Measurements from ENCODE around the gene SPATS2L.
A peak's percentile ranks its signal among the peaks of the same experiment; 100 is the strongest.

The SPATS2L gene

DNA sequence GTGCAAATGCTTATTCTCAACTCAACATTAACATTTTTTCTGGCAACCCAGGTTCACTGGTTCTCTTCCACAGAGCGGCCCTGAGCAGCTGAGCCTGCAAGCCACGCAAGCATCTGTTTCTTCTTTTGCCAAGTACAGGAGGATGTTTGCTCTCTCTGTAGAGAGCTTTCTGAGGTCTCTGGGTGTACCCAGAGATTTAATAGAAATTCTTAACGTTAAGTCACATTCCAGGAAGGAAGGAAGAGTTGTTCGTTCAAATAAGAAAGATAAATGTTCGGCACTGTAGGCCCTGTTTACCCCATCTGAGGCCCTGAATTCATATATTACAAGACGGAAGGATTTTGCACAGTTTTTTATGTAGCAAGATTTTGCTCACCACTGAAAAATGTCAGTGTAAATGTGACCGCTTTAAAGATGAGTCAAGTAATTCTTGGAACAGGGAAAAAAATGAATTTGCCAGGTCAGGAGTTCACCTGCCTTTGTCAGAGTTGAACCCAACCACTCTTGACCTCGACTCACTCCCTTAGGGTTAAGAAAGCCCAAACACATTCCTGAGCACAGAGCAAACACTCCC is 173.3 kb downstream of the SPATS2L start:
- H3K4me3 ChIP-seq (ENCODE audit: low read length), result no peak overlapping the region
- peaks cover 32% of the 10 kb centered on the region for H3K36me3 ChIP-seq (ENCODE audit: control insufficient read depth, insufficient read depth, low read length, severe bottlenecking)
- H3K27me3 ChIP-seq (replicated peaks; ENCODE audit: control insufficient read depth, insufficient read depth, low read length), result no peaks in the 10 kb centered on the region
- DNase-seq (ENCODE audit: low read depth), result peak; percentile 74
- H3K9me3 ChIP-seq (ENCODE audit: control insufficient read depth, low read length), result no peaks in the 10 kb centered on the region
- peaks cover 40% of the 10 kb centered on the region for H3K4me1 ChIP-seq (ENCODE audit: control insufficient read depth, insufficient read depth, low read length)
- peak overlapping the region; percentile 55 for H3K9ac ChIP-seq (ENCODE audit: low read length)

DNA sequence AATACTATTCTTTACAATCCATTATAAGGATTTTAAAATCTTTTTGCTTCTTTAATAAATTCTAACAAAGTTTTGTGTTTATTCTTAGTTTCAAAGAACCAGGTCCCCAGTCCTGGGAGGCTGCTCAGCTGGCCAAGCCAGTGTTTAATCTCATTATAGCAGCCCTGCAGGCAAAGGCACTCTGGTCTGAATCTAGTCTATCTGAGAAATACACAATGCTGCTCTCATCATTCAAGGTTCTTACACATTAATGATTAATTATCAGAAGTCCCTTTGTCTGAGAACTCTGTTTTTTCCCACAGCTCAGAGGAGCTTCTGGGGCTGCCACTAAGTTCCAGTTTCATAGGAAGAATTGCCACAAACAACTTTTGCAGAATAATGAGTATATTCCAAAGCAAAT is 175.7 kb downstream of the SPATS2L start:
- Histone ChIP-seq H3K4me1 (ENCODE audit: control insufficient read depth, insufficient read depth, low read length) (peaks cover 45% of the 10 kb centered on the region), H3K9ac (ENCODE audit: low read length) (no peak overlapping the region), H3K4me3 (ENCODE audit: low read length) (no peak overlapping the region), H3K27me3 (replicated peaks; ENCODE audit: control insufficient read depth, insufficient read depth, low read length) (no peaks in the 10 kb centered on the region), H3K9me3 (ENCODE audit: control insufficient read depth, low read length) (no peaks in the 10 kb centered on the region), H3K36me3 (ENCODE audit: control insufficient read depth, insufficient read depth, low read length, severe bottlenecking) (peaks cover 12% of the 10 kb centered on the region)
- DNase-seq (ENCODE audit: low read depth), result no peak

DNA sequence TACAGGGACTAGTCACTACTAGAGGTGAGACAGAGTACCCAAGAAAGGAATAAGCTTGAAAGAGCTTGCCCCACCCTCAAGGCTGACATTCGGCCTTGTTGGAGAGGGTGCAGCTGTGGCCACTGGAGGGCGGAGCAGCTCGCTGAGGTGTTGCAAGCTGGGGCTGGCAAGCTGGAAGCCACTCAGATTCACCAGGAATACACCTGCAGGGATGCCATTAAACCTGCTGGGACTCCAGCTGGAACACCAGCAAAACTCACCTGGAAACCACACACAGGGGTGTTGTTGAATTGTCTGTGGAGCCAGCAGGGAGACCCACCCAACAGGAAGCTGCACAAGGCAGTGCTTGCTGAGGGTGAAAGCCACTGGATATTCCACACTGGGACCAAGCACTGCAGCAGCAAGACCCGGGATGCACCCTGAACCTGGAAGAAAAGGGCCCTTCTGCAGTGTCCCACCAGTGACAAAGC is 177.3 kb downstream of the SPATS2L start:
- Histone ChIP-seq H3K27me3 (replicated peaks; ENCODE audit: control insufficient read depth, insufficient read depth, low read length) (no peaks in the 10 kb centered on the region), H3K9me3 (ENCODE audit: control insufficient read depth, low read length) (no peaks in the 10 kb centered on the region), H3K4me3 (ENCODE audit: low read length) (no peak overlapping the region), H3K4me1 (ENCODE audit: control insufficient read depth, insufficient read depth, low read length) (peaks cover 35% of the 10 kb centered on the region), H3K9ac (ENCODE audit: low read length) (no peak overlapping the region), H3K36me3 (ENCODE audit: control insufficient read depth, insufficient read depth, low read length, severe bottlenecking) (no peaks in the 10 kb centered on the region)
- peak; percentile 27 for DNase-seq (ENCODE audit: low read depth)

DNA sequence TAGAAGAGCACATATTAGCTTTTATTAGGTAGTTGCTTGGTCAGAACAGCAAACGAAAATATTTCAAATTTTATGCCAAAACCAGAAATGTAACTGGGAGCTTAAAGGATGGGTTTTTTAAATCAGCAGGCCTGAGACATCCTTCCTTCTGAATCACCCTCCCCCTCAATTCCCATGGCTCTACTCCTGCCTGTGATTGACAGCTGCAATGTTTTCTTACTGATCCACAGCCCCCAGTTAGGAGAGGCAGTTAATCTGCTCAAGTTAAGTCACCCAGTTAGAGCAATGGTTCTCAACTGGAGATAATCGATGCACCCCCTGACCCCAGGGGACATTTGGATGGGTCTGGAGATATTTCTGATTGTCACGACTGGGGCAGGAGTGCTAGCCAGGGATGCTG is 178.4 kb downstream of the SPATS2L start:
- no peak for DNase-seq (ENCODE audit: low read depth)
- no peak overlapping the region for H3K4me3 ChIP-seq (ENCODE audit: low read length)
- H3K9me3 ChIP-seq (ENCODE audit: control insufficient read depth, low read length), result no peaks in the 10 kb centered on the region
- no peak overlapping the region for H3K9ac ChIP-seq (ENCODE audit: low read length)
- peaks cover 6% of the 10 kb centered on the region for H3K36me3 ChIP-seq (ENCODE audit: control insufficient read depth, insufficient read depth, low read length, severe bottlenecking)
- no peaks in the 10 kb centered on the region for H3K27me3 ChIP-seq (replicated peaks; ENCODE audit: control insufficient read depth, insufficient read depth, low read length)
- H3K4me1 ChIP-seq (ENCODE audit: control insufficient read depth, insufficient read depth, low read length), result peaks cover 25% of the 10 kb centered on the region

DNA sequence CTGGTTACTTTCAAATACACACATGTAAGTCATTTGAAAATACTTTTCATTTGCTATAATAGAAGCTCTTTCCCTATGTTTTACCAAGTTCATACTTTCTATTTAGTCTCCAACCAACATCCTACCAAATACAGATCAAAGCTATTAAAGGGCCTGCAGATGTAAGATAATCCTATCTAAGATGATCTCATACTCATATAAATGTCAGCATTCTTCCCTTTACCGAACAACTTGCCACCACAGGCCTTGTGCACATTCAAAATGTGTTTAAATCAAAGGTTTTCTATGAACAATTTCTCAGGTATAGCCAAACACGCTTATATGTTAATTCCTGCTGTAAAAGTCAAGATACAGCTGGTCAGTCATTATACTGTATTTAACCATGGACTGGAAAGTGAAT is 180.0 kb downstream of the SPATS2L start:
- Histone ChIP-seq H3K9ac (ENCODE audit: low read length) (no peak overlapping the region), H3K4me3 (ENCODE audit: low read length) (no peak overlapping the region), H3K9me3 (ENCODE audit: control insufficient read depth, low read length) (no peaks in the 10 kb centered on the region), H3K4me1 (ENCODE audit: control insufficient read depth, insufficient read depth, low read length) (peaks cover 15% of the 10 kb centered on the region), H3K27me3 (replicated peaks; ENCODE audit: control insufficient read depth, insufficient read depth, low read length) (no peaks in the 10 kb centered on the region), H3K36me3 (ENCODE audit: control insufficient read depth, insufficient read depth, low read length, severe bottlenecking) (peaks cover 20% of the 10 kb centered on the region)
- DNase-seq (ENCODE audit: low read depth), result peak; percentile 34

DNA sequence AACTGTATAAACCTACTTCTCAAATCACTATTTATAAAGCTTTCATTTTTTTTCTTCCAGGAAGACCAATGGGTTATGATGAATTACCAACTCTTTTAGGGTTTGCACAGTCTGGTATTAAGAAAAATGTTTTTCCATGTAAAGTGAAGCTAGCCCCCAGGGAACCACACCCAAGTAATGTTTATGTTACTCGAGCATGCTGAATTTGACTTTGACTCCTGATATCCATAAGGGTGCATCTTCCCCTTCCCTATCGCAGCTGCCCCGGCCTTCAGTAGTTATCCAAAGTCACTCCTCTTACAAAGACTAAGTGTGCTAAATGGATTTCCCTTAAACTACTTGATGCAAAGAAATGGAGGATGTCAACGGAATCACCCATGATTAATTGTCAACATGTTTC is 181.7 kb downstream of the SPATS2L start:
- Histone ChIP-seq H3K9me3 (ENCODE audit: control insufficient read depth, low read length) (no peaks in the 10 kb centered on the region), H3K36me3 (ENCODE audit: control insufficient read depth, insufficient read depth, low read length, severe bottlenecking) (peaks cover 37% of the 10 kb centered on the region), H3K4me1 (ENCODE audit: control insufficient read depth, insufficient read depth, low read length) (peaks cover 14% of the 10 kb centered on the region), H3K4me3 (ENCODE audit: low read length) (no peak overlapping the region), H3K9ac (ENCODE audit: low read length) (no peak overlapping the region), H3K27me3 (replicated peaks; ENCODE audit: control insufficient read depth, insufficient read depth, low read length) (no peaks in the 10 kb centered on the region)
- DNase-seq (ENCODE audit: low read depth), result no peak

DNA sequence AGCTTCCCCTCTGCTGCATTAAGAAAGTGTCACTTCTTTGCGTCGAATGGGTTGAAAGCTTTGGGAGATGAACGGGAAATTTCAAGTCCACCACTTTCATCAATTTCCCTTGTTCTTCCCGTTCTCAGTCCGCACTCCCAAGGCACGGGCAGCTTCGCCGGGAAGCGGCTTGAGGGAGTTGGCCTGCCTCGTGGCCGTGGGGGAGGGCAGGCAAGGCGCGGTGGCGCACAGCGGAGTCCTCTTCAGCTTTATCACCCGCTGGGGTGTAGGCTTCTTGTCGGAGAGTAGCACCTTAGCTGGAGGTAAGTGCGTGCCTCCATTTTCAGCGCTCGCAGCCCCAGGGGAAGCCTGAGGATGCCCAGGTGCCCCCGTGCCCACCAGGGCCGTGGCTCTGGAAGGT is 183.5 kb downstream of the SPATS2L start:
- H3K4me3 ChIP-seq (ENCODE audit: low read length), result no peak overlapping the region
- H3K4me1 ChIP-seq (ENCODE audit: control insufficient read depth, insufficient read depth, low read length), result peaks cover 5% of the 10 kb centered on the region
- no peaks in the 10 kb centered on the region for H3K27me3 ChIP-seq (replicated peaks; ENCODE audit: control insufficient read depth, insufficient read depth, low read length)
- peaks cover 54% of the 10 kb centered on the region for H3K36me3 ChIP-seq (ENCODE audit: control insufficient read depth, insufficient read depth, low read length, severe bottlenecking)
- H3K9me3 ChIP-seq (ENCODE audit: control insufficient read depth, low read length), result no peaks in the 10 kb centered on the region
- no peak for DNase-seq (ENCODE audit: low read depth)
- H3K9ac ChIP-seq (ENCODE audit: low read length), result no peak overlapping the region

DNA sequence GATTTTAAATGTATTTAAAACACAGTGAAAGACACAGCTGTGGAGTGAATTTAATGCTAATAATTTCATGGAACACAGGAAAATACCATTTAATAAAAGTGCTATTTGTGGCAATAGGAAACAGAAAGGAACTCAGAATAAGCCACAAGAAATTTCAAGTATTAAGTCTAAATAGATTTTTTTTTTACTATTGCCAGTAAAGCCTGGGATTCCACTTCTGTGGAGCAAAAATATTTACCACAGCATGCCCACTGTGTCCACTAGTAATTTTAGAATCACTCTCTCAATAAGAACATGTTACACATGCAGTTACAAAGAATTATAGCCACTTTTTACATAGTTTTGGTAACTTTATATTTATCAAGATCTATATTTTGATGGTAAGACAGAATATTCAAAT is 186.2 kb downstream of the SPATS2L start:
- Histone ChIP-seq H3K36me3 (ENCODE audit: control insufficient read depth, insufficient read depth, low read length, severe bottlenecking) (peaks cover 63% of the 10 kb centered on the region), H3K4me1 (ENCODE audit: control insufficient read depth, insufficient read depth, low read length) (no peaks in the 10 kb centered on the region), H3K9me3 (ENCODE audit: control insufficient read depth, low read length) (no peaks in the 10 kb centered on the region), H3K9ac (ENCODE audit: low read length) (no peak overlapping the region), H3K27me3 (replicated peaks; ENCODE audit: control insufficient read depth, insufficient read depth, low read length) (no peaks in the 10 kb centered on the region), H3K4me3 (ENCODE audit: low read length) (no peak overlapping the region)
- DNase-seq (ENCODE audit: low read depth), result no peak

DNA sequence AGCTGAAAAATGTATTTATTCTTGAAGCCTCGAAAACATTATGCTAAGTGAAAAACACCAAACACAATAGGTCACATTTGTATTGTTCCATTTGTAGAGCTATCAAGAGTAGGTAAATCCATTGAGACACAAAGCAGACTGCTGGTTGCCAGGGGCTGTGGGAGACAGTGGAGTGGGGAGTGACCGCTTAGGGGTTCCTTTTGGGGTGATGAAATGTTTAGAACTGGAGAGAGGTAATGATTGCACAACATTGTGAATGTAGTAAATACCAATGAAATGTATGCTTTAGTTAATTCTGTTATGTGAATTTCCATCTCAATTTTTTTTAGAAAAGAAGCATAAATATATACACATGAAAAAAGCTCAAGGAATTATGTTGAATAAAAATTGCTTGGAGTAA is 187.6 kb downstream of the SPATS2L start:
- Histone ChIP-seq H3K9me3 (ENCODE audit: control insufficient read depth, low read length) (no peaks in the 10 kb centered on the region), H3K36me3 (ENCODE audit: control insufficient read depth, insufficient read depth, low read length, severe bottlenecking) (peaks cover 71% of the 10 kb centered on the region), H3K4me3 (ENCODE audit: low read length) (no peak overlapping the region), H3K4me1 (ENCODE audit: control insufficient read depth, insufficient read depth, low read length) (no peaks in the 10 kb centered on the region), H3K27me3 (replicated peaks; ENCODE audit: control insufficient read depth, insufficient read depth, low read length) (no peaks in the 10 kb centered on the region), H3K9ac (ENCODE audit: low read length) (no peak overlapping the region)
- DNase-seq (ENCODE audit: low read depth), result peak; percentile 52

DNA sequence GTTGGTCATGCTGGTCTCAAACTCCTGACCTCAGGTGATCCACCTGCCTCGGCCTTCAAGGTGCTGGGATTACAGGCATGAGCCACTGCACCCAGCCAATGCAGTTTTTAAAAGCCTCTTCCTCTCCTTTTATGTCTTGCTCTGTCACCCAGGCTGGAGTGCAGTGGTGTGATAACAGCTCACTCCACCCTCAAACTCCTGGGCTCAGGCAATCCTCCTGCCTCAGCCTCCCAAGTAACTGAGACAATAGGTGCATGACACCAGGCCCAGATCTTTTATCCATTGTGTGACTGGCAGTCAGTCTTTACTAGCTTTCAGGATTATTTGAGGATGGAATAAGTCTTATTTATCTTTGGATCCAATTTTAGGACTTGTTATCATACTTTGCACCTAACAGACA is 190.2 kb downstream of the SPATS2L start:
- DNase-seq (ENCODE audit: low read depth), result no peak
- Histone ChIP-seq H3K9ac (ENCODE audit: low read length) (no peak overlapping the region), H3K4me1 (ENCODE audit: control insufficient read depth, insufficient read depth, low read length) (no peaks in the 10 kb centered on the region), H3K27me3 (replicated peaks; ENCODE audit: control insufficient read depth, insufficient read depth, low read length) (no peaks in the 10 kb centered on the region), H3K9me3 (ENCODE audit: control insufficient read depth, low read length) (no peaks in the 10 kb centered on the region), H3K4me3 (ENCODE audit: low read length) (no peak overlapping the region), H3K36me3 (ENCODE audit: control insufficient read depth, insufficient read depth, low read length, severe bottlenecking) (peaks cover 49% of the 10 kb centered on the region)

DNA sequence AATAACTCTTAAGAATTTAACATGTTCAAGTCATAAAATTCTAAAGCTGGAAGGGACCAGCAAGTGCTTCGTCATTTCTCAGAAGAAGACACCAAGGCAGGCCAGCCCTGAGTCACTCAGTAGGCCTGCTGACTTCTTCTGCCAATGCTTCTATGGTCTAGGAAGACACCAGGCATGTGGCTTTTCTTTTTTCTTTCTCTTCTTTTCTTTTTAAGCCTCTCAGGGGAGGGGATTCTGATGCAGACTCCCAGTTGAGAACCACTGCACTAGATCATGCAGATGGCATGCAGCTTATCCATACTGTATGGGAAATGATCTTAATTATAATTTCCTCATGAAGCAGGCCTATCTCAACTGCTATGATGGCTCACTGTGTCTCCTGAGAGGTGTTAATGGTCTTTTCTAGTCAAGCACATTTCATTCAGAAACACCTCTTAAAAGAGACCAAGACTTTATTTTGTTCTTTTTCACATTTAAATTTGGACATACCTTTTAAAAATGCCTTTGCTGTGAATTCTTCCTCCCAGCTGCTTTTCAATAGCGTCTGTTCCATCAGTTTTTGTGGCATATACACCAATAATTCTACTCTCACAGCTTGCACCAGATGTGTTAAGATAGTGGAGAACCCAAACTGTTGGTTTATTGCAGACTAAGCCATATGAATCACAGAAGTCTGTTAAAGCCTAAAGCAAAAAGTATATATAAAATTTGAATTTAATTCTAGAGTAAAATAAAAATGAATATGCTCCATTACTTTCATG is 192.1 kb downstream of the SPATS2L start:
- H3K9ac ChIP-seq (ENCODE audit: low read length), result no peak overlapping the region
- no peak for DNase-seq (ENCODE audit: low read depth)
- H3K27me3 ChIP-seq (replicated peaks; ENCODE audit: control insufficient read depth, insufficient read depth, low read length), result no peaks in the 10 kb centered on the region
- H3K4me3 ChIP-seq (ENCODE audit: low read length), result no peak overlapping the region
- peaks cover 42% of the 10 kb centered on the region for H3K36me3 ChIP-seq (ENCODE audit: control insufficient read depth, insufficient read depth, low read length, severe bottlenecking)
- H3K9me3 ChIP-seq (ENCODE audit: control insufficient read depth, low read length), result no peaks in the 10 kb centered on the region
- H3K4me1 ChIP-seq (ENCODE audit: control insufficient read depth, insufficient read depth, low read length), result no peaks in the 10 kb centered on the region

All from adipocyte (in vitro differentiated cells).